Cardiac fibroblast (primary cell): ENCODE data around the gene PXDN.

Experiments
- DNase-seq, 2 donors: peaks; one replicate each; pipeline versions ENCODE4 v3.0.0 to v3.0.0-alpha.2; 2010; ENCODE audit warnings: low read depth in 2 of 2
- H3K4me3 ChIP-seq, 2 donors: replicated peaks in 1 of 2; 1 replicate in 1 of 2; 2 replicates in 1 of 2; pipeline ENCODE4 v1.5.1; 2011; ENCODE audit warnings: low read depth in 2 of 2, low read length in 2 of 2, mild to moderate bottlenecking in 2 of 2, moderate library complexity in 1 of 2
- CTCF ChIP-seq: IDR thresholded peaks from one replicate; pipeline ENCODE4 v1.5.1; 2011; ENCODE audit warnings: low read depth, mild to moderate bottlenecking, low read length, inconsistent platforms

Gene PXDN

DNA sequence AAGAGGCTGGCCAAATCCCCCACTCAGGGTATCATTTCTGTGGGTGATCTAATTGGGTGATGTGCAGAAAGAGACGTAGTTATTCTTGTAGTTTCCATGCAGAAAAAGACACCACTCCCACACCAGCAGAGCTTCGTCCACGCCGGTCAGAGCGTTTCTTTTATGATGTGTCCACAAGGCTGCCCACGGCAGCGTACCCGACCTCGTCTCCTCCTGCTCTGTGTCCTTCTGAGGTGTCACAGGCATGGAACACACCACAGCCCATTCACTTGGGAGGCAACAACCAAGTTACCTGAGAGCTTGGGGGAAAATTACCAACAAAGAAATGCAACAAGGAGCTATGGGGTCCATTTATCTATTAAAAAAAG is 131.3 kb downstream of the PXDN start:
- no peak for DNase-seq
- no peak for TF ChIP-seq CTCF
- H3K4me3 ChIP-seq = no peak overlapping the region

- no peak overlapping the region for H3K4me3 ChIP-seq
- no peak for TF ChIP-seq CTCF
- no peak for DNase-seq
Observed at GRCh38 chr2:1612391-1613077, 131.8 kb downstream of the PXDN start.

- no peak for TF ChIP-seq CTCF
- no peak for DNase-seq
- no peak overlapping the region for H3K4me3 ChIP-seq
Observed at GRCh38 chr2:1611886-1612285, 132.4 kb downstream of the PXDN start.

DNA sequence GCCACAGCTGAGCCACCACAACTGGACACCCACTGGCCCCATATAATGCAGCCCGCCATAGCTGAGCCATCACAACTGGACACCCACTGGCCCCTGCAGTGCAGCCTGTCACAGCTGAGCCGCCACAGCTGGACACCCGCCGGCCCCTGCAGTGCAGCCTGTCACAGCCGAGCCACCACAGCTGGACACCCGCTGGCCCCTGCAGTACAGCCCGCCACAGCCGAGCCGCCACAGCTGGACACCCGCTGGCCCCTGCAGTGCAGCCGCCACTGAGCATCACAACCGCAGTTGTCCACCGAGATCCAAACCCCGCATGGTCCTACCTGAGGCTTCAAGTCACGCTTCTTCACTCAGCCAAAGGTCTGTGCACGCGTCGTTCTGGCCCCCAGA is 134.2 kb downstream of the PXDN start:
- no peak for TF ChIP-seq CTCF
- H3K4me3 ChIP-seq = no peak overlapping the region
- no peak for DNase-seq

- TF ChIP-seq CTCF = no peak
- DNase-seq = no peak
- no peak overlapping the region for H3K4me3 ChIP-seq
Observed at GRCh38 chr2:1609485-1610095, 134.7 kb downstream of the PXDN start.

GRCh38 chr2:1609040-1609439 is 135.3 kb downstream of the PXDN start:
- no peak for TF ChIP-seq CTCF
- H3K4me3 ChIP-seq = no peak overlapping the region
- DNase-seq = no peak
